NCI-H187 treated with DMSO at 0.1 percent for 48 hours (cell line): Measurements from ENCODE around the gene CLK2.
"Not testable (repeated sequence)": the region's sequence is repeated elsewhere in the genome, so short reads cannot be mapped to it uniquely, and the experiment has no call there.

Experiments used
- DNase-seq: peaks from one replicate; lab custom pipeline; 2025; lab: John Stamatoyannopoulos, UW

Gene CLK2

DNA sequence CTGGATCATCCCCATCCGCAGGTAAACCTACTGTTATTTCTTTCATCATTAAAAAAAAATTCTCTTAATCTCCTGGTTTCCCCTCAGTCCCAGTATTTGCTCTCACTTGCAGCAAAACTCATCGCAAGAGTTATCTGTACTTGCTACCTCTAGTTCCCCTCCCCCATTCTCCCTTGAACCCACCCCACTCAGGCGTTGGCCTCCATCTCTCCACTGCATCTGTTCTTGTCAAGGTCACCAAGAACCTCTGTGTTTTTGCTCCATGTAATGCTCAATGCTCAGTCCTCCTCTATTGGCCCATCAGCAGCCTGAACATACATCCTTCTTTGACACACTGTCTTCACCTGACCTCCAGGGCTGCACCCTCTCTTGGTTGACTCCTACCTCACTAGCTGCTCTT is 23.4 kb upstream of the CLK2 start:
- DNase-seq, result no peak

DNA sequence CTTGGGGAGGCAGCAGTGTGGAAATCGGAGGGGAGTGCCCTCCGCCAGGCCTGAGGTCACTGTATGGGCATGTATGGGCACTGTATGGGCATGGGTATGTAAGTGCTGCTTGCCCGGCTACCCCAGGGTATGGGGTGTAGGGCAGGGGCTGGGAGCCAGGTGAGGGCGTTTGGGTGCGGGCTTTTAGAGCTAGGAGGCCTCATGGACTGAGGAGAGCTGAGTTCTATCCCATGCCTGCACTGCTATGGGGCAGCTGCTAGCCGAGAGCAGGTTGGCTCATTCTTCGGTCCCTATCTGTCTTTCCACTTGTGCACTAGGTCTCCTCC is 22.6 kb upstream of the CLK2 start:
- DNase-seq, result no peak

DNA sequence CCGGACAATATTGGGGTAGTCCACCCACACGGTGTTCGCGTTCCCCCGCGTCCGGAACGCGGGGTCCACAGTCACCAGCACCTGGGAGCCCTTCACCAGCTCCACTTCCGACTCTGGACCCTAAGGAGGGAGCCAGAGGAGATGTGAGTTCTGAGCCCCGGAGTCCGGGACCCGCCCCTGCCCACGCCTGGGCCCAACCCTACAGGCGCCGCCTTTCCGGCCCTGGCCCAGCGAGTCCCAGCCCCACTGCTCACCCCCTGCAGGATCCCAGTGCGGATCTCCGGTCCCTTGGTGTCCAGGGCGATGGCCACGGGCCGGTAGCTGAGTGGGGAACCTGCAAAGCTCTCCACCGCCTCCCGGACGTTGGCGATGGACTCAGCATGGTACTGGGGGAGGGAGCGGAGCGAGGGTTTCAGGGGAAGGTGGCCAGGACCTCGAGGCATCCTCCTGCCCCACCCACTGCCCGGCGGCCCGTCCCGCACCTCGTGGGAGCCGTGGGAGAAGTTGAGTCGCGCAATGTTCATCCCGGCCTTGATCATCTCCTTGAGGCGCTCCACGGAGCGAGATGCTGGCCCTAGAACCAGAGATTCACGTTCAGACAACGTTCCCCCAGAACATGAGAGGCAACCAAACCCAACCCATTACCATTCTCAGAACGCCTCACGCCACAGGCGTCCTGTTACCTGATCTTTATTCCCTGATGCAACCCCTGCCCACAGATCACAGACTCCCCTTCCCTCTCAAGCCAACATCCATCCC is 22.1 kb upstream of the CLK2 start:
- no peak for DNase-seq

DNA sequence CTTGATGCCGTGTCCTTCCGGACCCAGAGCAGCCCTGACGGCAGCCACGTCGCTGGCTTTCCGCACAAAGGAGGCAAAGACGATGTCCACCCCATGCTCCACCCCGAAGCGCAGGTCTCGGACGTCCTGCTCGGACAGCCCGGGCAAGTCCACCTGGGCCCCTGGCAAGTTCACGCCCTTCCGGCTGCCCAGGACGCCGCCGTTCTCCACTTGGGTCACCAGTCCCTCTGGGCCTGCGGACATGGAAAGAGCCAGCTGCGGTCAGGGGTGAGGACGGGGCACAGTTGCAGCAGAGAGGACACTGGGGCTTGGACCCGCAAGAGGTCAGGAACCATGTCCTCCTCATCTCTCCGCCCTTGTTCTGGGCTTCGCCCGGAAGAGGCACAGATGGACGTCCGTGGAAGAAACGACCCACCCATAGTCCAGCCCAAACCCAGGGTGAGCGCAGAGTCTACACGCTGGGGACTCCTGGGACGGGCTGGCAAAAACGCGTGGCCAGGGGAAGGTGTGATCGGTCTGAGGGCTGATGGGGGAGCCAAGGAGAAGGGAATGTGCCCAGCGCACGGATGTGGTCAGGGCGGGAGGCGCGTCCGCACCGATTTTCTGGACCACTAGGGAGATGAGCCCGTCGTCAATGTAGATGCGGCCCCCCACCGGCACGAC is 21.3 kb upstream of the CLK2 start:
- DNase-seq, result no peak

DNA sequence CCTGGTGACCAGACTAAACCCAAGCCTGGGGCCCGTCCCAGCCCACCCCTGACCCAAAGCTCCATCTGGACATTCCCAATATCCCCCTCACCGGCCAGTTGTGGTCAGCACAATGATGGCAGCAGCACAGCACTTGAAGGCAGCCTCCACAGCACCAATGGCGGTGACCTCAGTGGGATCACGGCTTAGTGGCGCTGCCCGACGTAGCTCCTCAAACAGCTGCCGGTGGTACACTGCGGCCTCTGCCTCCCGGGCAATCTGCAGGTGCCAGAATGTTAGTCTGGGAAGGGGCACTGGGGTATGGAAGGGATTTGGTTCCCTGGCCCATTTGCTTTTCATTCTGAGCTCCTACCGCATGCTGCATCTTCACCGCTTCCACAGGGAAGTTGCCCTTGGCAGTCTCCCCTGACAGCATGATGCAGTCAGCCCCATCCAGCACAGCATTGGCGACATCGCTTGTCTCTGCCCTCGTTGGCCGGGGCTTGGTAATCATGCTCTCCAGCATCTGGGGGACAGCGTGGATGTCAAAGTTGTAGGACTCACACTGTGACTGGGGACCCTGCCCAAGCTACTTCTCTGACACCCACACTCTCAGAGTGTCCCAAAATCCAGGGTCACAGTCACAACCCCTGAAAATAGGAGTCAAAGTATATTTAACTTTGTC is 19.9 kb upstream of the CLK2 start:
- no peak for DNase-seq

DNA sequence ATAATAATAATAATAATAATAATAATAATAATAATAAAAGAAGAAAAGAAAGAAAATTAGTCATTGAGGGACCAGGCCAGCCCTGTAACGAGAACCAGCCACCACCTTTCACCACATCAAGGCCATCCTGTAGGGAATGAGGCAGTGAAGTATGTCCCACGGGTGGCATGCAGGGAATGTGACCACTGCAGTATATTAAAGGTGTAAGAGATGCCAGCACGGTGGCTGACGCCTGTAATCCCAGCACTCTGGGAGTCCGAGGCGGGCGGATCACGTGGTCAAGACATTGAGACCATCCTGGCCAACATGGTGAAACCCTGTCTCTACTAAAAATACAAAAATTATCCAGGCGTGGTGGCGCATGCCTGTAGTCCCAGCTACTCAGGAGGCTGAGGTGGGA is 17.7 kb upstream of the CLK2 start:
- not testable (repeated sequence) for DNase-seq

DNA sequence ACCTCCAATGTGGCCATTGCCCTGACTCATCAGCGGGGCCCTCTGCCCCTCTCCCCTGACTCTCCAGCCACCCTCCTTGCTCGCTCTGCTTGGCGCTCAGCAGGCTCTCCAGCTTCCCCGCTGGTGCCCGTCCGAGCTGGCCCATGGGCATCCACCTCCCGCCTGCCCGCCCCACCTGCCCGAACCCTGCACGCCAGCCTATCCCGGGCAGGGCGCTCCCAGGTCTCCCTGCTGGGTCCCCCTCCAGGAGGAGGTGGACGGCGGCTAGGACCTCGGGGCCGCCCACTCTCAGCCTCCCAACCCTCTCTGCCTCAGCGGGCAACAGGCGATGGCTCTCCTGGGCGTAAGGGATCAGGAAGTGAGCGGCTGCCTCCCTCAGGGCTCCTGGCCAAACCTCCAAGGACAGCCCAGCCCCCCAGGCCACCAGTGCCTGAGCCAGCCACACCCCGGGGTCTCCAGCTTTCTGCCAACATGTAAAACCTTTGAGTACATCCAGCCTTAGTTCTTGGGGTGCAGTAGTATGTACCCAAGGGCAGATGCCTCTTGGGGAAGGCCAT is 14.8 kb upstream of the CLK2 start:
- DNase-seq, result no peak

DNA sequence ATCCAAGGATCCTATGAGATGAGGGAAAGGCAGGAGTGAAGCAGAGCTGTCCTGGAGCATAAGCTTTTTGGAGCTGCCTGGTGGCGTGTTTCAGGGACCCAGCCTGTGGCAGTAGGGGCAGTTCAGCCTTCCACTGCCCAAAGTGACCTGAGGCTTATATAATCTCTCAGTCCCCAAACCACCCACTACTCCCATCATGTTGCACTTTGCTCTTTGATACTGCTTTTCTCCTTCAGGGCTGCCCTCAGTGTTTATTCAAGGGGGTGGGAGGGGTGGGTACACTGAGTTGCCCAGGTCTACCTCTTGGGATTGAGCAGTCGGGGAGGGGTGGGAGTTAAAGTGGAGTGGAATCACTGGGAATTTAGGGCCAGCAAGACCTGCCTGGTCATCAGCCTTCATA is 13.2 kb upstream of the CLK2 start:
- no peak for DNase-seq

DNA sequence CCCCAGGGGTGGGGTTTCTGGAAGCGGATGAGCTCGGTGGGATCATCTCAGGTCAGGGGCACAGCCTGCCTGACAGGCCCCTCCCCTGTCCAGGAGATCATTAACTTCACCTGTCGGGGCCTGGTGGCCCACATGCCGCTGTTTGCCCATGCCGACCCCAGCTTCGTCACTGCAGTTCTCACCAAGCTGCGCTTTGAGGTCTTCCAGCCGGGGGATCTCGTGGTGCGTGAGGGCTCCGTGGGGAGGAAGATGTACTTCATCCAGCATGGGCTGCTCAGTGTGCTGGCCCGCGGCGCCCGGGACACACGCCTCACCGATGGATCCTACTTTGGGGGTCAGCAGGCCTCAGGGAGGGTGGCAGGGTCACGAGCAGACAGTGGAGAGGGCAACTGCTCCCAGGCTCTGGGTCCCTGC is 12.3 kb upstream of the CLK2 start:
- DNase-seq, result no peak

DNA sequence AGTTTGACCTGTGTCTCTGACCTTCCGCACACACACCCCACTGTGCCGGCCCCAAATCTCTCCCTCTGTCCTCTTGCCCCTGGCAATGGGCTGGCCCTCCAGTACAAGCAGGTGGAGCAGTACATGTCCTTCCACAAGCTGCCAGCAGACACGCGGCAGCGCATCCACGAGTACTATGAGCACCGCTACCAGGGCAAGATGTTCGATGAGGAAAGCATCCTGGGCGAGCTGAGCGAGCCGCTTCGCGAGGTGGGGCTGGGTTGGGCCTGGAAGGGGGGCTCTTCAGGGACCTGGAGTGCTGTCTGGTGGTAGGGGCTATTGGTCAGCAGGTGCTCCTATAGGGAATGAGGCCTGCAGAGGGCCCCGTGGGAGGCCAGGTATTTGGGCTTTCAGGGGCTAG is 11.8 kb upstream of the CLK2 start:
- DNase-seq, result no peak

DNA sequence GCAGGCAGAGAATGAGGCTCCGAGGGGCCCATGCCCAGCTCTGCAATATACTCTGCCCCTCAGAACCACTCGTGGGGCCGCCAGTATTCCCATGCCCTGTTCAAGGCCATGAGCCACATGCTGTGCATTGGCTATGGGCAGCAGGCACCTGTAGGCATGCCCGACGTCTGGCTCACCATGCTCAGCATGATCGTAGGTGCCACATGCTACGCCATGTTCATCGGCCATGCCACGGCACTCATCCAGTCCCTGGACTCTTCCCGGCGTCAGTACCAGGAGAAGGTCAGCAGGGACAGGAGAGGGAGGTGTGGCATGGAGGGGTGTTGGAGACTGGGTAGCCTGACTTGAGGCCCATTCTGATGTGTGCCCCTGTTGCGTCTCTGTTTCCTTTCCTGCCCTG is 11.2 kb upstream of the CLK2 start:
- DNase-seq, result no peak

DNA sequence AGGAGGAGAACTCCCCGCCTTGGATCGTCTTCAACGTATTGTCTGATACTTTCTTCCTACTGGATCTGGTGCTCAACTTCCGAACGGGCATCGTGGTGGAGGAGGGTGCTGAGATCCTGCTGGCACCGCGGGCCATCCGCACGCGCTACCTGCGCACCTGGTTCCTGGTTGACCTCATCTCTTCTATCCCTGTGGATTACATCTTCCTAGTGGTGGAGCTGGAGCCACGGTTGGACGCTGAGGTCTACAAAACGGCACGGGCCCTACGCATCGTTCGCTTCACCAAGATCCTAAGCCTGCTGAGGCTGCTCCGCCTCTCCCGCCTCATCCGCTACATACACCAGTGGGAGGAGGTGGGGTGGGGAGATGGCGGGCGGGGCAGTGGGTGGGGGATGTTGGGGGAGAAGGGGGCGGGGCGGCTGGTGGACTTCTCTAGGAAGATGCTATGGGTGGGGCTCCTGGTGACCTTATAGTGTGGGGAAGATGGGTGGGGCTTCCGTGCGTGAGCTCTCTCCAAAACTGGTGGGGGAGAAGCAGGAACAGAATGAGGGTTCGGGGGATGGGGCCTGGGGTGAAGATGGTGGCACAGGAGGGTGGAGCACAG is 9.3 kb upstream of the CLK2 start:
- DNase-seq, result no peak

DNA sequence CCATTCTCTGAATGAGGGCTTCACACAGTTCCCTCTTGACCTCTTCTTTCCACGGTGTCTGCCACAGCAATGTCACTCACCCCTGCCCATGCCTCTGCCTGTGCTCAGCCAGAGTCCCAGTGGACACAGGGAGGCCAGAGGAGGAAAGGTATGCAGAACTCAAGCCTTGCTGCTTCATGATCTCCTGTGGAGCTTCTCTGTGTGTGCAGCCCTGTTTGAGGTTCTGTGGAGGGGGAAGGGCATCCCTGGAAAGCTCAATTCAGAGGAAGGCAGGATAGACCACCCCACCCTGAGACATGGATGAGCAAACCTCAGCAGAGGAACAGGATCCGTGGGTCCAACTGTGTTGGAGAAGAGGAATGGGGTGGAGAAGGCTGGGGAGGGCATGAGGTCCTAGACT is 6.0 kb upstream of the CLK2 start:
- DNase-seq, result no peak

DNA sequence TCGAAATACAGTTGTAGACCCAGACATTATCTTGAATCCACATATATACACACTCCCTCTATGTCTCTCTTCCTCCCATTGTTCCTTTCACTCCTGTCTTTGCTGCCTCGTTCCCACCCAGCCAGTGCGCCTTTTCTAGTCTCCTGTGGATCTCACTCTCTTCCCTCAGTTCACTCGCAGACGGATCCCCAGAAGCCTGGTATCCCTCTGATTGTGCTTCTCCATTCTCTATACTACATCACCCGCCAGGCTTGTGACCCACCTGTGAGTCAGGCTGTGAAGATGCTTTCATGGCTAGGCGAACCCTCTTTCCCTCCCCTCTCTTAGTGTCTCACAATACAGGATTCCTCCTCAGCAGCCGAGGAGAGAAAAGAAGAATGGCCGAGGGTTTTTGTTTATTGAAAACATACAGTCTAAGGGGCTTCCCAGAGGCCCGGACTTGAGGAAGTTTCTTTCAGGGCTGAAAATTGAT is 5.4 kb upstream of the CLK2 start:
- no peak for DNase-seq

DNA sequence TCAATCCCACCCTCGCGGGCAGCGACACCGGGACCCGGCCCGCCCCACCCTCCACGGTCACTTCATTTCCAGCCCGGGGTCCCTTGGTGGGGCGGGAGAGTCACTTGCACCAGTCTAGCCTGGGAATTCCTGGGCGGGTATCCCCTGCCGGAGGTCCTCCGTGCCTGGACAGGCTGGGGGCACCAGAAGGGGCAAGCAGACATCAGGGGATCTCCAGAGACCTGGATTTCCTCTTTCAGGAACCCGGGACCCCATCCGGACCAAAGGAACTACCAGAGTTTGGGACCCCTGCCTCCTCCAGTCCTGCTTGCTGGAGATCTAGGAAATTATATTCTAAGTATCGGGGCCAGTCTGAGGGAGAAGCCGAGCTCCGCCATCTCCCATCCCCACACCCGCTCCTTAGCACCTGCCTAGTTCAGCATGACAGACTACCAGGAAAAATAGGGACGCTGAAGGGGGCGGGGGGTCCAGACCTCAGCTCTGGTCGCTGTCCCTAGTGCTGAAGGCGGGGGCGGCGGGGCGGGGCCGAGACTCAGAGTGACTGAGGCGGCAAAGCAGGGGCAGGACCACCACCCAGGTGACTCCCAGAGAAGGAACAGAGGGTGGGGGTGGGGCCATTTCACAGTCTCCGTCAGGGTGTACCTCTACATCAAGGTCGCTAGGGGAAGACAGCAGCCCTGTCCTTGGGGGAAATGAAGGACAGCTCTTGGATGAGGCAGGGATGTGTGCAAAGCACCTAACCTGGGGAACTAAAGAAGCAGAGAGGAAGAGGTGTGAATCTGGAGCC is 4.8 kb upstream of the CLK2 start:
- DNase-seq, result peak; percentile 70

DNA sequence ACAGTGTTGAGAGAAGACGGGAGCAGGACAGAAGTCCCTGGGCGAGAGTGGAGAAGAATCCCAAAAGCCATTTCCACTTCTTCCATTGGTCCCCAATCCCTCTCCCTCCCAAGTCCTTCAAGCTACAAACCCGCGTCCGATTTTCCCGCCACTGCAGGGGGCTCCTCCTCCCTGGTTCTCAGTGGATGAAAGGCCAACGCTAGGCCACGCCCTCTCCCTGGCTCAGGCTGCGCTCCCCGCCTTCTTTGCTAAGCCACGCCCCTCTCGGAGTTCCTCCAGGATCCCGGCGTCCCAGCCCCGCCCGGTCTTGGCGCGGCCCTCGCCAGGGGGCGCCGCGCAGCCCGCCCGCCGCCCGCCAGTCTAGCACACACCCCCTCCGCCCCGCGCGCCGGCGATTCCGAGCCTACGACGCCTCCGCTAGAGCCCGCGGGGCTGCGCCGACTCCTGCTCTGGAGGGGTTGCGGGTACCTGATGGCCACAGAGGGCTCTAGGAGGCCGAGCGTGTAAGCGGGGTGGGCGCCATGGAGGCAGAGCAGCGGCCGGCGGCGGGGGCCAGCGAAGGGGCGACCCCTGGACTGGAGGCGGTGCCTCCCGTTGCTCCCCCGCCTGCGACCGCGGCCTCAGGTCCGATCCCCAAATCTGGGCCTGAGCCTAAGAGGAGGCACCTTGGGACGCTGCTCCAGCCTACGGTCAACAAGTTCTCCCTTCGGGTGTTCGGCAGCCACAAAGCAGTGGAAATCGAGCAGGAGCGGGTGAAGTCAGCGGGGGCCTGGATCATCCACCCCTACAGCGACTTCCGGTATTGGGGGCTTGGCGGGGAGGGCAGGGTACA is 4.0 kb upstream of the CLK2 start, which contains the start of gene HCN3:
Gene HCN3 (plus strand): TSS at position 394 of the 832 bp plus-strand sequence. CDS start 128 bp downstream, at position 522.
- peak; percentile 99 for DNase-seq

DNA sequence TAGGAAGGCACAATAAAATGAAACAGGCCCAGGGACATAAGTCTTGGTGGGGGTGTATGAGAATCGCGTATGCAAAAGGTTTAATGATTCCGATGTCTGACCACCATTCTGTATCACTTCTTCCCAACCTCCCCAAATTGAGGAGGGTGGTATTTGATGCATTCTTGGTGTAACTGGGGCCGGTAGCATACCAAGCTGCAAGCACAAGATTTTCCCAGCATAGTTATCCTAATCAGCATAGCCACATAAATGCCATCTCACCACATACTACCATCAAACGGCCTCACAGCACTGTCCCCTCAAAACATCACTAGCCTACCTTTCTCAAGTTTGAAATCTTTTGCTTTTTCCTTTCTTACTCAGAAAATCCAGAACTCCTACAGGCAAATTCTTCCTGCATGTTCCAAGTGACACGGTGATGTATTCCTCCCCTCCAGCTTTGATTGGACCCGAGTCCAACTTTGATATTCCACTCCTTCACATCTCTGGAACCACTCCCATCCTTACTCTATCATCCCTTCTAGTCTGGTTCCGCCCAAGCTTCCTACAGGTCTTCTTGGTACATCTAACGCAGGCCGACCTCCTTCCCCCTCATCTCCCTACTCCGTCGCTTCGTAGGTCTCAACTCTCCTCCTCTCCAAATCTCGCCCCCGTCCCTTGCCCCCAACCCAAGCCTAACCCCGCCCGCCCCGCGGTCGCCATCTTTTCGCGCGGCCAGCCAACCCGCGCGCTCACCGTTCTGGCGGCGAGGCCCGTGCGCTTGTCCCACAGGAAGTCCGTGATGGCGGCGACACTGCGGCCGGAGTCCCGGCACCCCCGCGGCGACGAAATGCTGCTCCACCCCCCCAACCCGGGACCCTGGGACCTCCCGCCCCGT is 600 bp downstream of the CLK2 start:
- DNase-seq, result no peak

DNA sequence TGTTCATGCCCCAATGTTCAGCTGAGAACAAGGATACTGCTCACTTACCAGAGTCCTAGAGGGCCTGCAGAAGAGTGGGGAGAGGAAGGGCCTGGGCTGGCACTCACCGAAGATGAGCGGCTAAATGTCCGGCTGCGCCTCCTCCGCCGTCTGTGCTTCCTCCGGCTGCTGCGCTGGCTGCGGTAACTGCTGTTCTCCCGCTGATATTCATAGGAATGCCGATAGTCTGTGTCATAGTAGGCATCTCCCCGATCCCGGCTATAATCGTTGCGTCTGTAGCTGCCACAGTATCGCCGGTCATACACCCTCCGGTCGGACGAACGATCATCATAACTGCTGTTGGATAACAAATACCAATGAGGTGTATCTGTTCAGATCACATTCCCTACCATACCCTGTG is 3.9 kb downstream of the CLK2 start:
- DNase-seq, result no peak

DNA sequence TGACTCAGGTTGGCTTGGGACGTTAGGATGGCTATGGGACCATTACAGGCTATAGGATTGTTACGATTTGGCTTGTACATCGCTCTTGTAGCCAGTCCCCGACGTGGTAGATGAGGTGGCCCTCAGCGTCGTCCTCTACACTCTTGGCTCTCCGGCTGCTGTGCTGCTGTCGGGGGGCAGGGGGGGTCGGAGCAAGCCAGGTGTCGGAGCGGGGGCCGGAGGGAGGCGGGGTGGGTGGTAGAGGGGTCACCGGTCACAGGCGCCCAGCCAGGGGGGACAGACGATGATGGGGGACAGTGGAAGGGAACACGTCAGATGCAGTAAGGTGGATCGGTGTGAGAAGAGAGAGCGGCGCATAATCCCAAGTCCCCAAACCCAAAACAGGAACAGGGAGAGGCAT is 4.7 kb downstream of the CLK2 start:
- no peak for DNase-seq

DNA sequence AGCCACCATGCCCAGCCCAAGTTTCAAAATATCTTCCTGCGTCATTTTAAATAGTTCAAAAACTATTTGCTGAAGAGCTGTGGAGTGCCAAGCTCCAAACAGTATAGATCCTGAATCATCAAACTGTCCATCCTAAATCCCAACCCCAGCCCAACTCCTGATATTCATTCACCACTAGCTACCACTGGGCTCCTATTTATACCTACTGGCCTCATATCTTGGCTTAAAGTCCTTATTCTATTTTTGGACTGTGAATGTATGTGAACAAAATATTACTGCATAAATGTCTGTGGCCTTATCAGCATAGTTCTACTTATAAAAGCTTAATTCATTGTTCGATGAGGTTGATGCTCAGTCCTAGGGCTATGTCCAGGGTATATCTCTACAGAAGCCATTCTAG is 5.9 kb downstream of the CLK2 start:
- no peak for DNase-seq
